ENCODE results near the gene TLR8.

DNA sequence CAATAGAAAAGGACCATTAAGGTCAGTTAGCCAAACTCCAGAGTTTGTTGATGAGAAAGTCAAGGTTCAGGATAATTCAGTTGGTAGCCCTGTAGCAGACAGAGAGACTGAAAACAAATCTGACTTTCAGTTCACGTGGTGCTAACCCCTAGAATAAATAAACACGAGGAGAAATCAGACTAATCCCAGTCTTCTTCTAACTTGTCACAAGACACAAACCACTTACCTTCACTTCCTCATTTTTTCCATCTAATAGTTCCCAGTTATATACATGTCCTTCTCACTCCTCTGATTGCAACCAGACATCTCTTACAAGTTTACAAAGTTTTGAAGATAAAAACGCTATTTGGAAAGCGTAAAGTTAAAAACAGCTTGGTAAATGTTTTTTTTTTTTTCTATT lies 31.8 kb upstream of the TLR8 start:
- TF ChIP-seq, protein P1, sequence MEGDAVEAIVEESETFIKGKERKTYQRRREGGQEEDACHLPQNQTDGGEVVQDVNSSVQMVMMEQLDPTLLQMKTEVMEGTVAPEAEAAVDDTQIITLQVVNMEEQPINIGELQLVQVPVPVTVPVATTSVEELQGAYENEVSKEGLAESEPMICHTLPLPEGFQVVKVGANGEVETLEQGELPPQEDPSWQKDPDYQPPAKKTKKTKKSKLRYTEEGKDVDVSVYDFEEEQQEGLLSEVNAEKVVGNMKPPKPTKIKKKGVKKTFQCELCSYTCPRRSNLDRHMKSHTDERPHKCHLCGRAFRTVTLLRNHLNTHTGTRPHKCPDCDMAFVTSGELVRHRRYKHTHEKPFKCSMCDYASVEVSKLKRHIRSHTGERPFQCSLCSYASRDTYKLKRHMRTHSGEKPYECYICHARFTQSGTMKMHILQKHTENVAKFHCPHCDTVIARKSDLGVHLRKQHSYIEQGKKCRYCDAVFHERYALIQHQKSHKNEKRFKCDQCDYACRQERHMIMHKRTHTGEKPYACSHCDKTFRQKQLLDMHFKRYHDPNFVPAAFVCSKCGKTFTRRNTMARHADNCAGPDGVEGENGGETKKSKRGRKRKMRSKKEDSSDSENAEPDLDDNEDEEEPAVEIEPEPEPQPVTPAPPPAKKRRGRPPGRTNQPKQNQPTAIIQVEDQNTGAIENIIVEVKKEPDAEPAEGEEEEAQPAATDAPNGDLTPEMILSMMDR (conservative IDR thresholded peaks at IDR 0.05; ENCODE audit: low read depth in 2 of 2), result no peak
- no peak for TF ChIP-seq EZH2 (IDR thresholded peaks at IDR 0.05; ENCODE audit: low read depth, unreplicated experiment)

Measured in GM23338 (cell line).